CD4-positive, alpha-beta T cell treated with Interleukin-10 for 1 hour (primary cell): ENCODE measurements around the gene CLCN3.
"Not testable (repeated sequence)": the region's sequence is repeated elsewhere in the genome, so short reads cannot be mapped to it uniquely, and the experiment has no call there.

Source experiments
- DNase-seq: peaks from one replicate; pipeline ENCODE4 v3.0.0-alpha.2; 2020

The CLCN3 gene

GRCh38 chr4:169618286-169618685 lies 2.1 kb upstream of the CLCN3 start:
- DNase-seq, result peak; percentile 38

- no peak for DNase-seq
Measured at GRCh38 chr4:169618986-169619385, 1.4 kb upstream of the CLCN3 start.

- DNase-seq, result peak; percentile 73
Measured at GRCh38 chr4:169619518-169619957, 840 bp upstream of the CLCN3 start.

GRCh38 chr4:169620880-169621248 lies 486 bp downstream of the CLCN3 start:
- DNase-seq, result peak; percentile 42

GRCh38 chr4:169621731-169622492 lies 1.5 kb downstream of the CLCN3 start:
- DNase-seq, result peak; percentile 82

- DNase-seq, result no peak
Measured at GRCh38 chr4:169622566-169622965, 2.2 kb downstream of the CLCN3 start.

GRCh38 chr4:169624012-169624411 lies 3.6 kb downstream of the CLCN3 start:
- not testable (repeated sequence) for DNase-seq

- DNase-seq, result no peak
Measured at GRCh38 chr4:169625886-169626285, 5.5 kb downstream of the CLCN3 start.

GRCh38 chr4:169626331-169627282 lies 6.2 kb downstream of the CLCN3 start:
- DNase-seq, result no peak

- DNase-seq, result no peak
Measured at GRCh38 chr4:169627307-169627706, 6.9 kb downstream of the CLCN3 start.

GRCh38 chr4:169628579-169628978 lies 8.2 kb downstream of the CLCN3 start:
- DNase-seq, result no peak

GRCh38 chr4:169630069-169630468 lies 9.7 kb downstream of the CLCN3 start:
- no peak for DNase-seq

- DNase-seq, result no peak
Measured at GRCh38 chr4:169632896-169633295, 12.5 kb downstream of the CLCN3 start.

- DNase-seq, result no peak
Measured at GRCh38 chr4:169634975-169635374, 14.6 kb downstream of the CLCN3 start.

GRCh38 chr4:169640261-169640870 lies 20.0 kb downstream of the CLCN3 start:
- DNase-seq, result no peak

GRCh38 chr4:169644802-169645201 lies 24.4 kb downstream of the CLCN3 start:
- no peak for DNase-seq

GRCh38 chr4:169645627-169646026 lies 25.2 kb downstream of the CLCN3 start:
- DNase-seq, result no peak

- no peak for DNase-seq
Measured at GRCh38 chr4:169649545-169650226, 29.3 kb downstream of the CLCN3 start.

GRCh38 chr4:169650227-169650936 lies 30.0 kb downstream of the CLCN3 start:
- no peak for DNase-seq

GRCh38 chr4:169652535-169652934 lies 32.2 kb downstream of the CLCN3 start:
- no peak for DNase-seq

- DNase-seq, result no peak
Measured at GRCh38 chr4:169655401-169655800, 35.0 kb downstream of the CLCN3 start.

GRCh38 chr4:169657470-169658107 lies 37.2 kb downstream of the CLCN3 start:
- DNase-seq, result no peak
